Natural killer cell (primary cell): ENCODE results near the gene VIPR2. TPM values are rescaled to one million over a fixed set of nuclear protein-coding genes. Genes with fewer than 3 reads are reported as not detected.

Experiments used
- ATAC-seq, 3 donors: fragments of 150-1000 bp in 2 of 3; fragments of 200-7000 bp in 1 of 3; cut with Tn5 transposase; 1 replicate in 1 of 3; 2 replicates in 2 of 3; pipeline ENCODE4 v1.10.0; 2021; ENCODE audit warnings: mild to moderate bottlenecking in 2 of 3, moderate library complexity in 2 of 3
- DNase-seq, 2 donors: peaks; one replicate each; pipeline versions ENCODE4 v3.0.0 to v3.0.0-alpha.2; 2013 to 2021; ENCODE audit warnings: mixed read lengths in 1 of 2
- H3K27ac ChIP-seq: one replicate; pipeline ENCODE4 v1.5.1; 2013; ENCODE audit warnings: mild to moderate bottlenecking, low read length
- H3K27me3 ChIP-seq: one replicate; pipeline ENCODE4 v1.6.1; 2013; ENCODE audit warnings: low read length; ENCODE audit not compliant: control insufficient read depth, insufficient read depth
- H3K36me3 ChIP-seq: one replicate; pipeline ENCODE4 v1.6.1; 2013; ENCODE audit warnings: low read length; ENCODE audit not compliant: control insufficient read depth, insufficient read depth
- H3K4me1 ChIP-seq: one replicate; pipeline ENCODE4 v1.6.1; 2013; ENCODE audit warnings: low read length; ENCODE audit not compliant: control insufficient read depth, insufficient read depth
- H3K4me3 ChIP-seq: one replicate; pipeline ENCODE4 v1.5.1; 2013; ENCODE audit warnings: low read length
- H3K9me3 ChIP-seq: one replicate; pipeline ENCODE4 v1.6.1; 2013; ENCODE audit warnings: low read length; ENCODE audit not compliant: control insufficient read depth, insufficient read depth
- H3K27ac Mint-ChIP-seq, 2 donors: one replicate each; pipeline ENCODE4 v1.8.0; 2022; ENCODE audit warnings: mild to moderate bottlenecking in 2 of 2, mixed read lengths in 2 of 2, moderate library complexity in 1 of 2
- H3K27me3 Mint-ChIP-seq, 2 donors: one replicate each; pipeline ENCODE4 v1.8.0; 2022; ENCODE audit warnings: low read depth in 2 of 2, mixed read lengths in 2 of 2
- H3K36me3 Mint-ChIP-seq: one replicate; pipeline ENCODE4 v1.8.0; 2022; ENCODE audit warnings: mixed read lengths
- H3K4me1 Mint-ChIP-seq, 2 donors: one replicate each; pipeline ENCODE4 v1.8.0; 2022; ENCODE audit warnings: mixed read lengths in 2 of 2
- H3K4me3 Mint-ChIP-seq: one replicate; pipeline ENCODE4 v1.8.0; 2022; ENCODE audit warnings: mild to moderate bottlenecking, moderate library complexity, mixed read lengths
- H3K9me3 Mint-ChIP-seq, 2 donors: one replicate each; pipeline ENCODE4 v1.8.0; 2022; ENCODE audit warnings: mixed read lengths in 2 of 2
- WGBS: methylation state at CpG from one replicate; pipeline ENCODE4 v1.1.7; 2013; ENCODE audit warnings: missing lambda C conversion rate; ENCODE audit not compliant: insufficient coverage; 5-methylcytosine and 5-hydroxymethylcytosine counted together
- intact Hi-C: fragments of 100-400 bp; cut with micrococcal nuclease; formaldehyde crosslinking; loops from one replicate; pipeline ENCODE4 v1.14.2; 2022
- total RNA-seq, 4 donors: library from RNA; stranded (reverse); fragments of 120-200 nt in 1 of 4; gene quantifications; one replicate each; pipeline versions ENCODE4 v1.2.3 to v1.2.4, GENCODE V29; 2013 to 2022
- TF ChIP-seq, protein P1 (sequence below): fragments of 200-600 bp; IDR thresholded peaks from one replicate; pipeline ENCODE4 v1.8.0; 2022; ENCODE audit warnings: antibody characterized with exemption

The VIPR2 gene
- total RNA-seq, 3 donors from 2014 or later (not counting 1 experiment from before 2014, with no cell fraction given), result 2.2 to 4.9 (median 4.7) TPM

DNA sequence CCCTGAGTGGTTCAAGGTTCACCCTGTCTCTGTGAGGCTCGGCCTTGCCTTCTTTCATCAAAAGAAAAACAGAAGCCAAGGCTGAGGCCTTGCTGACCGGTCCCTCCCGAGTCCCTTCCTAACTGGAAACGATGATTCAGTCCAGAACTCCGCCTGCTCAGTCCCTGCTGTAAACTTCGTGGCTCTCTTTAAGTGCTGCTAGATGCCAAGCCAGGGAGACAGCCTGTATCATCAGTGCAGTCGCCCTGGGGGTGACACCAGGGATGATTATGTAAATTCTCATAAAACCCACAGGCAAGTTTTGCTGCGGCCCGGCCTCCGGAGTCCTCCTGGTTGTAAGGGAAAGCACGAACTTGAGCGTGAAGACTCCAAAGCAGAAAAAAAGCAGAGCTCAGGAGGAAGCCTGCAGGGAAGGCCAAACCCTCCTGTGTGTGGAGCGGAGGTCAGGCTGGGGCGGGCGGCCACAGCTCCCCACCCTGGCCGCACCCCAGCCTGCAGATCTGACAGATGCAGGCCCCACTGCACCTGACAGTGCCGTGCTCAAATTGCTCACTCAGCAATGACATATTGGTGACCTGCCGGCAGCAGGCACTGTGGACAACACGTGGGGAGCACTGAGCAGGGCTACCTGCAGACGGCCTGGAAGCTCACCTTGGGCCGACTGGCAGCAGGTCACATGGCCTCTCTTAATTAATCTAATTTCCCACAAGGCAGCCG is 164.9 kb downstream of the VIPR2 start:
- intact Hi-C loops, result no loop called here
- Histone ChIP-seq H3K4me3 (no peak overlapping the region), H3K27ac (no peak overlapping the region), H3K9me3 (peaks cover 33% of the 10 kb centered on the region), H3K4me1 (peaks cover 20% of the 10 kb centered on the region), H3K27me3 (no peaks in the 10 kb centered on the region), H3K36me3 (no peaks in the 10 kb centered on the region)
- H3K4me3 Mint-ChIP-seq, result no peak overlapping the region
- DNase-seq (no peak), ATAC-seq (no peak)
- 88% methylated on average over 22 of the region's 22 CpGs for WGBS
- no peak overlapping the region for H3K27ac Mint-ChIP-seq
- TF ChIP-seq, protein P1, sequence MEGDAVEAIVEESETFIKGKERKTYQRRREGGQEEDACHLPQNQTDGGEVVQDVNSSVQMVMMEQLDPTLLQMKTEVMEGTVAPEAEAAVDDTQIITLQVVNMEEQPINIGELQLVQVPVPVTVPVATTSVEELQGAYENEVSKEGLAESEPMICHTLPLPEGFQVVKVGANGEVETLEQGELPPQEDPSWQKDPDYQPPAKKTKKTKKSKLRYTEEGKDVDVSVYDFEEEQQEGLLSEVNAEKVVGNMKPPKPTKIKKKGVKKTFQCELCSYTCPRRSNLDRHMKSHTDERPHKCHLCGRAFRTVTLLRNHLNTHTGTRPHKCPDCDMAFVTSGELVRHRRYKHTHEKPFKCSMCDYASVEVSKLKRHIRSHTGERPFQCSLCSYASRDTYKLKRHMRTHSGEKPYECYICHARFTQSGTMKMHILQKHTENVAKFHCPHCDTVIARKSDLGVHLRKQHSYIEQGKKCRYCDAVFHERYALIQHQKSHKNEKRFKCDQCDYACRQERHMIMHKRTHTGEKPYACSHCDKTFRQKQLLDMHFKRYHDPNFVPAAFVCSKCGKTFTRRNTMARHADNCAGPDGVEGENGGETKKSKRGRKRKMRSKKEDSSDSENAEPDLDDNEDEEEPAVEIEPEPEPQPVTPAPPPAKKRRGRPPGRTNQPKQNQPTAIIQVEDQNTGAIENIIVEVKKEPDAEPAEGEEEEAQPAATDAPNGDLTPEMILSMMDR, result no peak
- no peaks in the 10 kb centered on the region for H3K36me3 Mint-ChIP-seq
- peaks cover 0 to 6% of the 10 kb centered on the region in 2 donors for H3K27me3 Mint-ChIP-seq
- H3K4me1 Mint-ChIP-seq, result peaks cover 11 to 16% of the 10 kb centered on the region in 2 donors
- H3K9me3 Mint-ChIP-seq, result peaks cover 0 to 5% of the 10 kb centered on the region in 2 donors

DNA sequence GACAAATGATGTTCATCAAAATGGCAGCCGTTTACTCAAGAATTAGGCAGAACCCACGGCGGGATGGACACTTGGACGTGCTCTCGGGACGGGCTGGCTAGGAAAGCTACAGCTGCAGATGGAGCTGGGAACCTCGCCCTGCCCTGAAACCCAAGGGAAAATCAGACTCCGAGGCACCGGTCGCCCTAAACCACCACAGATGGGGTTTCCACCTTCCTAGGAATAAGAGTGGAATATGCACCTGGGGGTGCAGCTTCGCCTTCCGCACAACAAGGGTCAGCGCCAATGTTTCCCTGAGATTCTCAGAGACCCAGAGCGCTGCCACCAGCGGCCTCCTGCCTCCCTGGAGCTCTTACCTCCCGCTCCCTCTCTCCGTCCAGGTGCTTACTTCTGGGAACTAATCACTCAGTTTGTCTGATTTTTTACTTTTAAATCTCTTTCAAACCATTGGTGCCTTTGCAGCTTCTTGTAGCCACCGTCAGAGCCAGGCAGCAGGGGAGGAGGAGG is 165.6 kb downstream of the VIPR2 start:
- Histone ChIP-seq H3K27ac (no peak overlapping the region), H3K27me3 (no peaks in the 10 kb centered on the region), H3K4me3 (no peak overlapping the region), H3K9me3 (peaks cover 31% of the 10 kb centered on the region), H3K4me1 (peaks cover 20% of the 10 kb centered on the region), H3K36me3 (no peaks in the 10 kb centered on the region)
- DNase-seq, result no peak
- Mint-ChIP-seq H3K9me3 (no peaks in the 10 kb centered on the region), H3K36me3 (no peaks in the 10 kb centered on the region), H3K27ac (no peak overlapping the region), H3K4me3 (no peak overlapping the region), H3K27me3 (no peaks in the 10 kb centered on the region), H3K4me1 (peaks cover 11 to 16% of the 10 kb centered on the region in 2 donors)
- 94% methylated on average over 18 of the region's 18 CpGs for WGBS
- intact Hi-C loops, result no loop called here
- TF ChIP-seq, protein P1, result no peak
- no peak for ATAC-seq
